ENCODE data around the gene GBP3.

- TF ChIP-seq POLR2A (IDR thresholded peaks at IDR 0.05) (no peak), CTCF (IDR thresholded peaks at IDR 0.05) (no peak), POLR2AphosphoS5 (IDR thresholded peaks at IDR 0.05) (no peak)
Observed at GRCh38 chr1:89023026-89023425, 360 bp upstream of the GBP3 start.

Data from breast epithelium (tissue), 3 donors.